H1 (cell line): Measurements from ENCODE around the gene SURF1. TPM values are rescaled to one million over a fixed set of nuclear protein-coding genes. Genes with fewer than 3 reads are reported as not detected.

Experiments
- GABPA ChIP-seq: IDR thresholded peaks from 2 replicates; pipeline ENCODE4 v1.6.1; 2011; ENCODE audit warnings: mild to moderate bottlenecking, low read length, moderate library complexity, borderline replicate concordance; ENCODE audit not compliant: insufficient read depth
- JUND ChIP-seq: IDR thresholded peaks from 2 replicates; pipeline ENCODE4 v1.6.1; 2011; ENCODE audit warnings: mild to moderate bottlenecking, improper control_type of control experiment, low read length
- KDM5A ChIP-seq: fragments of 200-600 bp; IDR thresholded peaks from 2 replicates; pipeline ENCODE4 v1.7.1; 2012; ENCODE audit warnings: mild to moderate bottlenecking, low read length, inconsistent platforms, mixed read lengths
- polyA plus RNA-seq, 7 experiments: library from polyadenylated mRNA; depleted of rRNA in 3 of 7; stranded (reverse) in 5 of 7; unstranded in 2 of 7; fragments of >200 nt in 5 of 7; fragments of 200-250 nt in 2 of 7; gene quantifications; 1 replicate in 5 of 7; 2 replicates in 1 of 7; 4 replicates in 1 of 7; pipeline versions ENCODE4 v1.2.1 to v1.2.3, GENCODE V29; 2011 to 2013; ENCODE audit warnings: missing spikeins in 2 of 7, mixed read lengths in 2 of 7
- total RNA-seq: library from RNA; stranded (reverse); fragmentation: NEBNext Ultra II Directional; extraction: Animal tissue kit (Norgen Biotek cat#: 25700); gene quantifications from 2 replicates; pipeline ENCODE4 v1.2.1, GENCODE V29; 2021

SURF1 gene
- total and polyA plus RNA-seq, 2 of the 8 experiments (the other 6 are each of a cell fraction or from before 2014, with no cell fraction given): 43.1 to 44.7 TPM

- no peak for TF ChIP-seq GABPA
- no peak for TF ChIP-seq KDM5A
- no peak for TF ChIP-seq JUND
Measured at GRCh38 chr9:133385452-133385851, 29.2 kb upstream of the SURF1 start (continued).
